ENCODE results near the gene SLC25A26.

Gene SLC25A26

DNA sequence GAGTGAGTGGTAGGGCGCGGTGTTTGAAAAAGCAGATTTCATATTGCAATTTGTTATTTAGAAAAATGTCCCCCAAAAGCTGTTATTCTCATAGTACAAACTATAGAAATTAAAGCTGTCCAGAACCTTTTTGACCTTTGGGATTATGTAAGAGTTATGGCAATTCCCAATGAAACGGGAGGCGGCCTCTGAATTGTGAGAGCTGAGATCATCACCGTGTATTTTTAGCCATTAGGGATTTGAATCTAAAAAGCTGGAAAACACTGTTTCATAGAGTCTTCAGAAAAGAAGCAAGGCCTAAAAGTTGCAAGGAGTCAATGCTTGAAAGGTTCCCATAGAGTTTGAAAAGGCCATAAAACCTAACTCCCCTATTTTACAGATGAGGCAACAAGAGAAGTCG is 38.6 kb upstream of the SLC25A26 start:
- no peak for DNase-seq (ENCODE audit: low read depth)
- H3K4me3 ChIP-seq (ENCODE audit: control insufficient read depth, low read depth, low read length): no peak overlapping the region
- no peak for TF ChIP-seq CTCF (IDR thresholded peaks at IDR 0.05; ENCODE audit: control insufficient read depth, insufficient read depth, low read depth, low read length, missing control alignments)

- DNase-seq (ENCODE audit: low read depth): no peak
- H3K4me3 ChIP-seq (ENCODE audit: control insufficient read depth, low read depth, low read length): no peak overlapping the region
- no peak for TF ChIP-seq CTCF (IDR thresholded peaks at IDR 0.05; ENCODE audit: control insufficient read depth, insufficient read depth, low read depth, low read length, missing control alignments)
Measured at GRCh38 chr3:66186545-66186944, 34.3 kb upstream of the SLC25A26 start.

DNA sequence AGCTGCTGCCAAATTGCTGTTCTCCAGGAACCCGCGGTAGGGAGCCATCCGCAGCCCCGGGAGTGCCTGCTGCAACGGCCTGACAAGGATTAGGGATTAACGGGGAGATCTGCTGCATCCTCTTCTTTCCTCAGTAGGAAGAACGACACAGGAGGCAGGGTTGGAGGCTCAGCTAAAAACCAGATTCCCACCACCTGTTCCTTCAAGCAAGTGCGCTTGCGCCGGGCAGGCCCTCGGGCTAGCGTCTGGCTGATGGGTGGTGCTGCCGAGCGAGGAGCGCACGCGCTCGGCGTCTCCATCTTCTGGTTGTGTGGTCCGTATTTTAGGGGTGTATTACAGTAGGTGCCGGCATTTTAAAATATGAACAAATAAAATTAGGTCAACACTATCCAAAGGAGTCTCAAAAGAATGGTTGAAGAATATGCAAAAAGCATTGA is 25.4 kb upstream of the SLC25A26 start:
- H3K4me3 ChIP-seq (ENCODE audit: control insufficient read depth, low read depth, low read length): peak overlapping the region; percentile 19
- peak; percentile 50 for TF ChIP-seq CTCF (IDR thresholded peaks at IDR 0.05; ENCODE audit: control insufficient read depth, insufficient read depth, low read depth, low read length, missing control alignments)
- peak; percentile 8 for DNase-seq (ENCODE audit: low read depth)

GRCh38 chr3:66196633-66197032 is 24.2 kb upstream of the SLC25A26 start:
- DNase-seq (ENCODE audit: low read depth): no peak
- no peak for TF ChIP-seq CTCF (IDR thresholded peaks at IDR 0.05; ENCODE audit: control insufficient read depth, insufficient read depth, low read depth, low read length, missing control alignments)
- H3K4me3 ChIP-seq (ENCODE audit: control insufficient read depth, low read depth, low read length): no peak overlapping the region

DNA sequence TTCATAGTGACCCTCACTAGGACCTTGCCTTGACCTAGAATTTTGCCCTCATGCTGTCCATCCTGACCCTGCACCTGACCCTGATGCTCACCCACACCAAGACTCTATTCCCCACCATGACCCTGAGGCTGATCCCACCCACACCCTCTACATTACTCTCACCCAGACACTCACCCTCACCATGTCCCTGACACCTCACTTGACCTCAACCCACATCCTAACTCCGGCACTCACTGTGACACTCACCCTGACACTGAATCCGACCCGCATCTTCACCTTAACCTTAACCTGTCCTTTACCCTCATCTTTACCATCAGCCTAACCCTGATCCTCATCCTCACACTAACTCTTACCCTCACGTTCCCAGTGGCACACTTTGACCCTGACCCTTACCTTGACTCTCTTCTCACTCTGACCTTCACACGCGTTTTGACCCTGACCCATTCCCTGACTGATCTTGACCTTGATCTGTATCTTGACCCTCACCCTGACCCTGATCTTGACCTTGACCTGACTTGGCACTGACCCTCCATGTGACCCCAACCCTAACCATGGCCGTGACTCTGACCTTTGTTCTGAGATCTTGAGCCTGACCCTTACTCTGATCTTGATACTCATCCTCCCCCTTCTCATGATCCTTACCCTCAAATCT is 22.2 kb upstream of the SLC25A26 start:
- no peak overlapping the region for H3K4me3 ChIP-seq (ENCODE audit: control insufficient read depth, low read depth, low read length)
- DNase-seq (ENCODE audit: low read depth): no peak
- no peak for TF ChIP-seq CTCF (IDR thresholded peaks at IDR 0.05; ENCODE audit: control insufficient read depth, insufficient read depth, low read depth, low read length, missing control alignments)

DNA sequence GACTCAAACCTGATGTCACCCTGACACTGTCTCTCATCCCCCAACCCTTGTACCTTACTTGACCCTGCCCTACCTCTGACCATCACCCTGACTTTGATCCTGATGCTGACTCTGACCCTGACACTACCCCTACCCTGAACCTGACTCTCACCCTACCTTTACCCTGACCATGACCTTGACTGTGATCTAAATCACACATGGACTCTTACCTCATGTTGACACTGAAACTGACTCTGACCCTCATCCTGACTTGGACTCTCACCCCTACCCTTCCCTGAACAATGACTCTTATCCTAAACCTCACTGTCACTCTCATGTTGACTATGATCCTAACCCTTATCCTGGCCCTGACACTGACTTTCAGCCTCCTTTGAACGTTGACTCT is 21.7 kb upstream of the SLC25A26 start:
- DNase-seq (ENCODE audit: low read depth): no peak
- TF ChIP-seq CTCF (IDR thresholded peaks at IDR 0.05; ENCODE audit: control insufficient read depth, insufficient read depth, low read depth, low read length, missing control alignments): no peak
- no peak overlapping the region for H3K4me3 ChIP-seq (ENCODE audit: control insufficient read depth, low read depth, low read length)

All from AG09309 (cell line).